Stimulated activated naive CD8-positive, alpha-beta T cell treated with anti-CD3 and anti-CD28 coated beads, Interleukin-15, Interleukin-2, amounts not matched to agents 100 U/mL and 50 U/mL, for 24 hours (primary cell): ENCODE measurements around the gene PRDM16.
A peak's percentile ranks its signal among the peaks of the same experiment; 100 is the strongest.

ENCODE experiments used
- ATAC-seq: fragments of 150-1000 bp; cut with Tn5 transposase; one replicate; pipeline ENCODE4 v1.10.0; 2021
- DNase-seq: peaks from one replicate; pipeline ENCODE4 v3.0.0; 2021

The PRDM16 gene

GRCh38 chr1:3053986-3054385 is 15.0 kb upstream of the PRDM16 start:
- ATAC-seq (no peak), DNase-seq (no peak)

- no peak for ATAC-seq
Observed at GRCh38 chr1:3054474-3054873, 14.5 kb upstream of the PRDM16 start.

GRCh38 chr1:3055051-3055450 is 14.0 kb upstream of the PRDM16 start:
- no peak for ATAC-seq
- DNase-seq: no peak

More at GRCh38 chr1:3054474-3054873, 14.5 kb upstream of the PRDM16 start:
- no peak for DNase-seq

GRCh38 chr1:3056641-3057040 is 12.4 kb upstream of the PRDM16 start:
- ATAC-seq (no peak), DNase-seq (no peak)

GRCh38 chr1:3058263-3059030 is 10.6 kb upstream of the PRDM16 start:
- DNase-seq (no peak), ATAC-seq (peak; percentile 7)

- no peak for ATAC-seq
- no peak for DNase-seq
Observed at GRCh38 chr1:3060127-3060526, 8.9 kb upstream of the PRDM16 start.

- DNase-seq: no peak
- ATAC-seq: no peak
Observed at GRCh38 chr1:3060601-3061551, 8.1 kb upstream of the PRDM16 start.

- DNase-seq: no peak
- ATAC-seq: no peak
Observed at GRCh38 chr1:3061566-3061965, 7.4 kb upstream of the PRDM16 start.

GRCh38 chr1:3061981-3062615 is 6.9 kb upstream of the PRDM16 start:
- DNase-seq: no peak
- no peak for ATAC-seq

- DNase-seq (no peak), ATAC-seq (no peak)
Observed at GRCh38 chr1:3062616-3063378, 6.2 kb upstream of the PRDM16 start.

GRCh38 chr1:3063379-3064295 is 5.4 kb upstream of the PRDM16 start:
- ATAC-seq: no peak
- DNase-seq: no peak

- DNase-seq (no peak), ATAC-seq (no peak)
Observed at GRCh38 chr1:3064296-3064850, 4.6 kb upstream of the PRDM16 start.

- DNase-seq: no peak
- ATAC-seq: no peak
Observed at GRCh38 chr1:3064901-3065300, 4.1 kb upstream of the PRDM16 start.

- ATAC-seq: no peak
- DNase-seq: no peak
Observed at GRCh38 chr1:3065396-3065795, 3.6 kb upstream of the PRDM16 start.

- no peak for DNase-seq
Observed at GRCh38 chr1:3065797-3066196, 3.2 kb upstream of the PRDM16 start.

GRCh38 chr1:3066250-3066711 is 2.7 kb upstream of the PRDM16 start:
- ATAC-seq: no peak
- DNase-seq: no peak

More at GRCh38 chr1:3065797-3066196, 3.2 kb upstream of the PRDM16 start:
- ATAC-seq: no peak

- ATAC-seq (no peak), DNase-seq (no peak)
Observed at GRCh38 chr1:3066826-3067225, 2.2 kb upstream of the PRDM16 start.

GRCh38 chr1:3067301-3067670 is 1.7 kb upstream of the PRDM16 start:
- ATAC-seq: no peak
- no peak for DNase-seq

GRCh38 chr1:3067671-3068563 is 1.1 kb upstream of the PRDM16 start:
- DNase-seq (no peak), ATAC-seq (no peak)
